Stomach (tissue), 4 donors: ENCODE data around the gene KLF12.

ENCODE experiments used
- POLR2A ChIP-seq, 4 donors: fragments of 450-650 bp; IDR thresholded peaks; one replicate each; pipeline ENCODE4 v1.6.1; 2016; ENCODE audit warnings: antibody characterized with exemption in 4 of 4, control low read depth in 2 of 4, mild to moderate bottlenecking in 1 of 4, moderate library complexity in 1 of 4
- POLR2AphosphoS5 ChIP-seq, 3 donors: sonication (generic); formaldehyde crosslinking; IDR thresholded peaks; one replicate each; pipeline ENCODE4 v1.6.1; 2016; ENCODE audit warnings: antibody characterized with exemption in 3 of 3
- TF ChIP-seq, protein P1 (sequence below), 7 experiments: fragments of 450-650 bp in 4 of 7; fragments of 200-600 bp in 3 of 7; sonication (generic) in 3 of 7; IDR thresholded peaks; one replicate each; pipeline ENCODE4 v1.5.1; 2016 to 2019; ENCODE audit warnings: antibody characterized with exemption in 7 of 7, control low read depth in 2 of 7, mild to moderate bottlenecking in 1 of 7

DNA sequence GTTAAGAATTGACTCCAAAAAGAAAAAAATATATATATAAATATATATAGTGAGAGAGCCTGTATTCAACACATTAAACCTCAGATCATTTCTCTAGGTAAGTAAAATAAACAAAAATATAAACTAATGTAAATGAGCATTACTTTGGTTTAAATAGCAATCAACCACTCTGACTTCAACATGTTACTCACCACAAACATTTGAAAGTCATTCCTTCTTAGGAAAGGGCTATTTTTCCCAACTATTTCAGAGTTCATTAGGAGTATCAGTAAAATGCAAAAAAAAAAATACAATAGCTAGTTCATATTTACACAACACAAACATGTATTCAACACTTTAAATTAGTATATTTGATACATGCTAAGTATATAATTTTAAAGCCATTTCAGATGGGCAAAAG, 40.5 kb downstream of the KLF12 start:
- TF ChIP-seq, protein P1, sequence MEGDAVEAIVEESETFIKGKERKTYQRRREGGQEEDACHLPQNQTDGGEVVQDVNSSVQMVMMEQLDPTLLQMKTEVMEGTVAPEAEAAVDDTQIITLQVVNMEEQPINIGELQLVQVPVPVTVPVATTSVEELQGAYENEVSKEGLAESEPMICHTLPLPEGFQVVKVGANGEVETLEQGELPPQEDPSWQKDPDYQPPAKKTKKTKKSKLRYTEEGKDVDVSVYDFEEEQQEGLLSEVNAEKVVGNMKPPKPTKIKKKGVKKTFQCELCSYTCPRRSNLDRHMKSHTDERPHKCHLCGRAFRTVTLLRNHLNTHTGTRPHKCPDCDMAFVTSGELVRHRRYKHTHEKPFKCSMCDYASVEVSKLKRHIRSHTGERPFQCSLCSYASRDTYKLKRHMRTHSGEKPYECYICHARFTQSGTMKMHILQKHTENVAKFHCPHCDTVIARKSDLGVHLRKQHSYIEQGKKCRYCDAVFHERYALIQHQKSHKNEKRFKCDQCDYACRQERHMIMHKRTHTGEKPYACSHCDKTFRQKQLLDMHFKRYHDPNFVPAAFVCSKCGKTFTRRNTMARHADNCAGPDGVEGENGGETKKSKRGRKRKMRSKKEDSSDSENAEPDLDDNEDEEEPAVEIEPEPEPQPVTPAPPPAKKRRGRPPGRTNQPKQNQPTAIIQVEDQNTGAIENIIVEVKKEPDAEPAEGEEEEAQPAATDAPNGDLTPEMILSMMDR (IDR thresholded peaks at IDR 0.05) = no peak
- TF ChIP-seq POLR2A (IDR thresholded peaks at IDR 0.05) (no peak), POLR2AphosphoS5 (IDR thresholded peaks at IDR 0.05) (no peak)
